PC-9 (cell line): Measurements from ENCODE around the gene NLE1.

Source experiments
- CTCF ChIP-seq: fragments of 200-600 bp; sonication (generic); conservative IDR thresholded peaks from 2 replicates; pipeline ENCODE4 v1.6.1; 2017; ENCODE audit warnings: mixed run types, antibody characterized with exemption, mild to moderate bottlenecking, moderate library complexity
- EZH2 ChIP-seq: fragments of 200-600 bp; sonication (generic); IDR thresholded peaks from 2 replicates; pipeline ENCODE4 v1.8.0; 2017; ENCODE audit warnings: antibody characterized with exemption, low read depth

- TF ChIP-seq CTCF = no peak
- TF ChIP-seq EZH2 = no peak
Observed at GRCh38 chr17:35167046-35167445, 24.9 kb upstream of the NLE1 start.
